HG03354 (cell line): ENCODE data around the gene MS4A4A.
A peak's percentile ranks its signal among the peaks of the same experiment; 100 is the strongest.
"Not testable (repeated sequence)": the region's sequence is repeated elsewhere in the genome, so short reads cannot be mapped to it uniquely, and the experiment has no call there.

Experiments
- ATAC-seq: cut with Tn5 transposase; IDR thresholded peaks from one replicate; pipeline ENCODE4 v1.9.1; 2021; ENCODE audit warnings: mild to moderate bottlenecking; ENCODE audit not compliant: unreplicated experiment, poor library complexity, severe bottlenecking

Gene MS4A4A

DNA sequence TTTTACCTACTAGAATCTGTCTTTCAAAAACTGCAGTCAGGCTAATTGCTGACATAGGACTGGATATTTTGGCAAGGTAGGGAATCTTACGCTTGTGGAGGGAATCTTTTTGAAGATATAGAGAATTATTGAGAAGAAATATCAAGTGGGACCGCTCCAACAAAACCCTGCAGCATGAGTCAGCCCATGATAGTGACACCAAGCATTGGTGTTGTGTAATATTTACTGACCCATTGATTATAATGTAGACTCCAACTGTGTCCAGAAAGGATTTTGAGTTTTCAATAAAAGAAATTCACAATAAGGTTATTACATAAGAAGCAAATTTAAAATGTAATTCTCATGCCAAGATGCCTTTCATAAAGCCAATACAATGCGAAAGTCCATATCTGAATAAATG, 20.7 kb downstream of the MS4A4A start:
- ATAC-seq: no peak

DNA sequence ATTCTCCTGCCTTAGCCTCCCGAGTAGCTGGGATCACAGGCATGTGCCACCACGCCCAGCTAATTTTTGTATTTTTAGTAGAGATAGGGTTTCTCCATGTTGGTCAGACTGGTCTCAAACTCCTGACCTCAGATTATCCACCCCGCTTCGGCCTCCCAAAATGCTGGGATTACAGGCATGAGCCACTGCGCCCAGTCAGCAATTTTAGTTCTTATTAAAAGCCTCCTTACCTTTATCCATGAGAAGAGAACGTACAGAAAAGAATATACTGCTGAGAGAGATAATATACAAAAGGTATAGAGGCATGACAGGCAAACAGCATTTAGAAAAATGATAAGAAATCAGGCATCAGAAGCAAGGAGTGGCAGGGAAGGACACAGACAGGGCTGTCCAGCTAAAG, 21.4 kb downstream of the MS4A4A start:
- not testable (repeated sequence) for ATAC-seq

DNA sequence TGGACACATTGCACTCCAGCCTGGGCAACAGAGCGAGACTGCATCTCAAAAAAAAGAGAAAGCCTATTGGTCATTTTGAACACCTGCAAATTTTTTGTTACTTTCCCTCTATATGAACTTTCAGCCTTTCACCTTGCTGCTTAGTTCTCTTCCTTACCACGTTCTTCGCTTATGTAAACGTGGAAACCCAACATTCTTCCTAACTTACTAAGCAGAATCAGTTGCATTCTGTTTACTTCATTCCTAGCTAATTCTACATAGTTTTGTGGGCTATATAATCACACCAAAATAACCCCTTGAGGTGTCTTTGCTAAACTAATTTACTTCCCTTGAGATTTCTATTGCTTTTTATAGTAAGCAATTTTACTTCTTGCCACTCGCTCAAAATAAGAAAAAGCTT, 23.2 kb downstream of the MS4A4A start:
- no peak for ATAC-seq

DNA sequence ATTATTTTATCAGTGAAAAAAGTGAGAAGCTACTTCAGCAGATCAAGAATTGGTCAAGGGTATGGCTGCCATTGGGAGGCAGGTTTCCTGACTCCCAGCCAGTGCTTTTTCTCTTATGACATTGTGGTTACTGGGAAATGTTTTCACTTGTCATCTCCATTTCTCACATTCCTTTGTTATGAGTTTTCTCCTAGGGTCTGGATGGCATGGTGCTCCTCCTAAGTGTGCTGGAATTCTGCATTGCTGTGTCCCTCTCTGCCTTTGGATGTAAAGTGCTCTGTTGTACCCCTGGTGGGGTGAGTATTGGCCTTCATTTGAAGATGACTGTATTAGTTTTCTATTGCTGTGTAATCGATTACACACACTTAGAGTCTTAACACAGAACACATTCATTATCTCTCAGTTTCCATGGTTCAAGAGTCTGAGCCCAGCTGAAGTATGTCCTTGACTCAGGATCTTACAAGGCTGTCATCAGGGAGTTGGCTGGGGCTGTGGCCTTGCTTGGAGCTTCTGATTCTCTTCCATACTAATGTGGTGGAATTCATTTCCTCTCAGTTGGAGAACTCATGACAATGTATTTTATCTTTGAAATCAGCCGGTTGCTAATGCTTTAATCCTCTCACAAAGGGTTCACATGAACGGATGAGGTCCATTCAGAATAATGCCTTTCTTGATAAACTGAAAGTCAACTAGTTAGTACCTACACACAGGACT, 25.6 kb downstream of the MS4A4A start:
- ATAC-seq: no peak

DNA sequence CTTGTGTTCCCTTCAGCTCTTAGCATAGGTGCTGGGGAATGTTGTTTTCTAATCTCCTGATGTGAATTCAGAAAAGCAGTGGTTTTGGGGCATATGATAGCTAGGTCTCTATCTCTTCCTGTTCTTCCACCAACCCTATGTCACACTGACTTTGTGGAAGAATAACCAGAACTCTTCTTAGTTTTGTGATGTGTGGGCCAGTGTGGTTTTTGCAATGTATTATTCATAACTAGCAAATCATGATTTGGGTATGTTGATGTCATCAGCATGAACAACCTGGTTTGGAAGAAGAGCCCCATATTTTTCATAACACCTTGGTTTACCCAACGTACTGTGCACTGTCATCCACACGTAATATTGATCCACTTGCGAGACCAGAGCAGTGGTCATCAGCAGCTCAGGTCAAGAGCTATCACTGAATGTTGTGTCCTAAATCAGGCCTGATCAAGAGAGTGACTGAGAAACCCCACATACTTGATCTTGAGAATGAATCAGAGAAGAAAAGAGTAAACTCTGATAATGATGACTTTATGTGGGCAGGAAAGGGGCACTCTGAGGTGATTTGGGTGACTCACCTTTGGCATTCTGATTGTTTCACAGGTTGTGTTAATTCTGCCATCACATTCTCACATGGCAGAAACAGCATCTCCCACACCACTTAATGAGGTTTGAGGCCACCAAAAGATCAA, 27.2 kb downstream of the MS4A4A start:
- ATAC-seq: no peak

DNA sequence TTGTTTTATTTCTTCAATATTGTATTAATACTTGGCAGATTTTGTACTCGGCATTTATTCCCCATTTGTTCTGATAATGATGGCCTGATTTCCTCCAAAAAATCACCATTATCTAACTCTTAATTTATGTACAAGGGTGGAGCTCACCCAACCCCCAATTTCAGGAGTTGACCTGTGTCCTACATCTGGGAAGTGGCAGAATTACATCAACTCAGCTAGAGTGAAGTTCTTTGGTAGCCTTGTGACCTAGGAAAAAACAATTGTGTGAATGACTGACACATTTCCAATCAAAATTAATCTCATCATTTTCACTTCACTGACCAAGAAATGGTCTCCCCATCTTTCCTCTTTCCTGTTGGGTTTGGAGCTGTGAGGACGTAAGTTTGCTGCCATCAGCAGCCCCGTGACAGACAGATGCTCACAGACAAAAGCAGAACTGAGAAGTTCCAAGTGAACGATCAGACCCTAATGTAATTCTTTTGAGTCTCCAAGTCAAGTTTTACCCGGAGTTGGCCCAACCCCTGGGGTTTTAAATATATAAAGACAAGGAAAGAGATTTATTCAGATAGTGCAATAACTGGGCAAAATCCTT, 30.0 kb downstream of the MS4A4A start:
- ATAC-seq: peak; percentile 67

DNA sequence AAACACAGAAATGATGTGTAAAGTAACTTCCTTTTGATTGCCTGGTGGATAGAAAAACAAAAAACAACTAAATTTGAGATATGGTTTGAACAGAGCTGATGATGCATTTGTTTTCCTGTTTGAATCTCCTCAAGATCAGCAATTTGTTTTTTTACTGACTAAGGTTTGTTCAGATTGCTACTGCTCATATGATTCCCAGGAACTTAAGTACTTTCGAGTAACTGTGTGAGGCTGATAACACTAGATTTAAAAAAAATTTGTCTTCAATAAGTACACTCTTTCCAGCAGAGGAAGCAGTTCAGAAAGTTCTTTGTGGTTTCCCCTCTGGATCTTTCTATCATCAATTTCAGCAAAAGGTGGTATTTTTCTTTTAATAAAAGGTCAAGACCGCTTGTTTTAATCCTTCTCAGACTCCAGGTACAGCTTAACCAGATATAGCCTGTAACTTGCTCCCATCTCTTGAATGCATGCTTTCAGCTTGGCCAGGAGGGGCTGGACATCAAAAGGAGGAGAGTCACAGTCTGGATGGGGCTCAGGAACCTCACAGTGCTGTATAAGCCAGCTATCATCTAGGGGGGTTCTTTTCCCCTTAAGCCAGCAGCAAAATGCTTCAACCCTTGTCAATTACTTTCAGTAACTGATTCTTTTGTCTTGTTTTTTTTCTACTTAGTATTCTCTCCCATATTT, 34.3 kb downstream of the MS4A4A start:
- ATAC-seq: no peak

DNA sequence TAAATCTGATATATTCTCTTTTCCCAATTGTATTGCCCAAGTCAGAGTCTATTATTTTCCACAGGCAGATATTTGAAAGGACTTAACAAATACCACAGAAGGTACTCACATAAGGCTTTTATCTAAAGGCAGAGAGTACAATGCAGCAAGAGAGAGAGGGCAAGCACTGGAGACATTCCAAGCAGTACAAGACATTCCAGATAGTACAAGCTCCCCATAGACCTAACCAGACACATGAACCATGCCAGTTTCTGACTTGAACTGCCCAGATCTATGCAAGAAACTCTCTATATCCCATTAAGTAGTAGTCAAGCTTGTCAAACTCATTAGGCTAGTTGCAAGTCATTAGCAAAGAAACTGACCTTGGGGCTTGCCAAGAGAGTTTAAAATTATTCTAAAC, 35.4 kb downstream of the MS4A4A start:
- no peak for ATAC-seq

DNA sequence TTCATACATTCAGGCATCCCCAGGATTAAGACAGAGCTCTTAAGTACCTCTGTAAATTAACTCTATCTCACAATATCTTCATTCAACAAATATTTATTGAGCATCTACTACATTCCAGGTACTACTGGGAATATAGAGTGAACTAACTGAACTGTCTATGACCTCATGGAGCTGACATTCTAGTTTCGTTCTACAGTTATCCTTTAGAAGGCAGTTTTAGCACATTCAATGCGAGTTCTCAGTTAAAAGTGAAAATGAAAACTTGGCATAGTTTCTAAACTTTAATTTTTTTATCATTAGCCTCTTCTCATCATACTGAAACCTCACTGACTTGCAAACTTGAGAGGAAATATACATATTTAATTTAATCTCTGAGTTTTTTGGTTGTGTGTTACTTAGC, 35.9 kb downstream of the MS4A4A start:
- no peak for ATAC-seq

DNA sequence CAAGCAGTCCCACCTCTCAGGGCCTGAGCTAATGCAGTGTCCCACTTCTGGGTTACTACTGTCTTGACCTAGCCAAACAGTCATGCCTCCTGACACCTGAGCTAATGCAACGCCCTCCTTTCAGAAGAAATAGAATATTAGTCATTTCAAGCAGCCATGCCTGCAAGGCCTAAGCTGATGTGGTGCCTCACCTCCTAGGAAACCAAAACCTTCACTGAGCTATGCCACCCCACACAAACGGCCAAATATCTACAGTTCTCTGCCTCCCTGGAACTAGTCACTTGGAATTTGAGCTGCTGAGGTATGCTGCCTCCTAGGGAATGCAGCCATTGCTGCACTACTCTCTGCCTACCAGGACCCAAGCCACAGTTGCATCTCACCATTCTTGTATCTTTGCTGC, 38.3 kb downstream of the MS4A4A start:
- no peak for ATAC-seq

DNA sequence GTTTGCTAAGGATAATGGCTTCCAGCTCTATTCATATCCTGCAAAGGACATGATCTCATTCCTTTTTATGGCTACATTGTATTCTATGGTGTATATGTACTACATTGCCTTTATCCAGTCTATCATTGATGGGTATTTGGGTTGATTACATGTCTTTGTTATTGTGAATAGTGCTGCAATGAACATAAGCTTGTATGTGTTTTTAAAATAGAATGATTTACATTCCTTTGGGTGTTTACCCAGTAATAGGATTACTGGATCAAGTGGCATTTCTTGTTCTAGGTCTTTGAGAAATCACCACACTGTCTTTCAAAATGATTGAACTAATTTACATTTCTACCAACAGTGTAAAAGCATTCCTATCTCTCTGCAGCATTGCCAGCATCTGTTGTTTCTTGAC, 40.6 kb downstream of the MS4A4A start:
- ATAC-seq: no peak

DNA sequence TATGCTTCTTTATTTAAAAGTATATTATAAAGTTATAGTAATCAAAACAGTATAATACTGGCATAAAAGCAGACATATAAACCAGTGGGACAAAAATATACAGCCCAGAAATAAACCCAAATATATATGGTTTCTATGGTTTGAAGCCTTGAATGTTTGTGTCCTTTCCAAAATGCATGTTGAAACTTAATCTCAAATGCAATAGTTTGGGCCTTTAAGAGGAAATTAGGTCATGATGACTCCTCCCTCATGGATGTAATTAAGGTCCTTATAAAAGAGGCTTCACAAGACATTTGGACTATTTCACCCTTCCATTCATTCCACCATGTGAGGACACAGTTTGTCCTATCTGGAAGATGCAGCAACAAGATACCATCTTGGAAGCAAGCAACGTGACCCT, 46.5 kb downstream of the MS4A4A start, which contains the start of gene MS4A6E:
MS4A6E (plus strand) TSS at position 301 of the 400 bp plus-strand sequence. CDS start 7,641 bp downstream, outside the sequence.
- no peak for ATAC-seq

DNA sequence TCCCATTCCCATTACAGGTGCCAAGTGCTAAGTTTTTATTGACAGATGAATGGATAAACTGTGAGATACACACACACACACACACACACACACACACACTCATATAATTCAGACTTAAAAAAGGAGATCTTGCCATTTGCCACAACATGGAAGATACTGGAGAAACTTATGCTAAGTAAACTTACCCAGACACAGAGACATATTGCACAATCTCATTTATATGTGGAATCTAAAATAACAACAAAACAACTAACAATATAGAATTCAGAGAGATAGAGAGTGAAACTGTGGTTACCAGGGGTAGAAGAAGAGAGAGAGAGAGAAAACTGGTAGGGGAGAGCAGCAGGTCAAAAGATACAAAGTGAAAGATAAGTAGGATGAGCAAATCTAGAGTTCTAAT, 48.0 kb downstream of the MS4A4A start:
- ATAC-seq: no peak

DNA sequence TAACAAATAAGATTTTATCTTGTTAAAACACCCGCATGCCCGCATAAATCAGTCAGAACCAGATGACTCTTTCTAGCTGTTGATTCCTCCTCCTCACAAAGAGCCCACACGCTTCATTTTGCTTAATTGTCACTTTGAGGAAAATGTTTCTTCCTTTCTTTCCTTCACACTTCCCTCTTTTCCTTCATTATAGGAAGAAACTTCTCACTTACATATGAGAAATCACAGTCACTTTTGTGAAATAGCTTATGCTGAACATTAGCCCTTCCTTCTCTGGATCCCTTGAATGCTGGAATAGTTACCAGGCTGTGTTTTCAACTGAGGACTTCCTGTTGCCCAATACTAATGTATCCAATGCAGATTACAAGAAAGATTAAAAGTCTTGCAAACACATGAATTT, 52.4 kb downstream of the MS4A4A start:
- ATAC-seq: no peak

DNA sequence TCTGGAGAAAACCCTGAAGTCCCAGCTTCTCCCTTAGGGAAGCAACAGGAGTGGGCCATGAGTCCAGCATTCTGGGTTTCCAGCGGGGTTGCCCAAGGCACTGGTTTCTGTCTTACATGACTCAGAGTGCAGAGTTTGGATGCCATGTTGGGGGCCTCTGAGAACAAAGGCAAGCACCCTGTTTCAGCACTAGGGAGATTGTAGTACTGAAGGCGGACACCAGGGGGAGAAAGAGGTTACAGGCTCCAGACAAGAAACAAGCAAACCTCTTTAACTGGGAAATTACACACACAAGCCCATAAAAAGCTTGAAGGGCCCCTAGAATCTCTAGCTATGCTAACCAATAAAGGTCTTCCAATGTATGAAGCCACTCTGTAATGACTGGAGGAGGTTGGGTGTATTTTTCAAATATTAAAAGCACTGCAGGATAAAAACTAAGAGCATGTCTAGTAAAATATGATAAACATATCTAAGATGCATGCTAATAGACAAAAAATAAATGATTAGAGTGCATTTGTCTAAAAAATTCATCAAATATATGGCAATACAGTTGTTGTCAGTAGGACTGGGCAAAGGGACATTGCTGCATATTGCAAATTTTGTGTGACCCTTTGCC, 53.6 kb downstream of the MS4A4A start:
- peak; percentile 76 for ATAC-seq

DNA sequence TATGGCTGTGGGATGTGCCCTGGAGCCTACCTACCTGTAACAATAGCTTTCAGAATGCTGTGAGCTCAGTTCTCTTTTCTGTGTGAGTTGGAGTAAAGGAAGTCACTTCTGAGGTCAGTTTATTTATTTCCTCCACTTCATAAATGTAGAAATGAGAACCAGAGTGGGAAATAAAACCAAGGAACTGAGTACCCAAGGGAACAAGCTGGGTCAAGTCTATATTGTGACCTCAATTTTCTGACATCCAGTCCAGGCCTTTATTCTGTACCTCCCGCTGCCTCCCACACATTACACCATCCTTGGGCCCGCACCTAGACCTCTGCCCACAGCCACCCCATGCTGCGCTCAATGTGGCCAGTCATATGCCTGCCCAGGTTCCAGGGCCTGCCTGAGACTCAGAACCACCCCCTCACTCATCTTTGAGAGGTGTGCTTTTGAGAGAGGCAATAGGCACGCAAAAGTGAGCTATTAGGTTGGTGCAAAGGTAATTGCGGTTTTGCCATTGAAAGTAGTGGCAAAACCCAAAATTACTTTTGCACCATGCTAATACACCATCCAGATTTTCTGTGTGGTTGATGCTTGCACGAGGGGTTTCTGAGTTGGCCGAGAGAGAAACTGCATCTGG, 56.4 kb downstream of the MS4A4A start:
- ATAC-seq: no peak

DNA sequence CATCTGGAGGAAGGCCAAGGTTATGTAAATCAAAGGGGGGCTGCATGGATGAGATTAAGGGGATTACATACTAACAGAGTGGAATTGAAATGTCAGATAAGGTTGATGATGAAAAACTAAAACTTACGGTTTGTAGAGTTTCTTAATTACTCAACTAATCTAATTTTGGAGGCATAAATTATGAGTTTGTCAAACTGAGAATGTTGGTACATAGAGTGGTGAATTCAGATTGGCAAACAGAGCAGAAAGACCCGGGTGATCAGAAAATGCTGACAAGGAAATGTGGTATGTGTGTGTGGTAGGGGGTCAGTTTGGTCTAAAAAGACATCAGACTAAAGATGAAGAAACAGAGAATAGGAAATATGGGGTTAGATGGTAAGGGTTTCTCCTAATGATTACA, 57.6 kb downstream of the MS4A4A start:
- no peak for ATAC-seq

DNA sequence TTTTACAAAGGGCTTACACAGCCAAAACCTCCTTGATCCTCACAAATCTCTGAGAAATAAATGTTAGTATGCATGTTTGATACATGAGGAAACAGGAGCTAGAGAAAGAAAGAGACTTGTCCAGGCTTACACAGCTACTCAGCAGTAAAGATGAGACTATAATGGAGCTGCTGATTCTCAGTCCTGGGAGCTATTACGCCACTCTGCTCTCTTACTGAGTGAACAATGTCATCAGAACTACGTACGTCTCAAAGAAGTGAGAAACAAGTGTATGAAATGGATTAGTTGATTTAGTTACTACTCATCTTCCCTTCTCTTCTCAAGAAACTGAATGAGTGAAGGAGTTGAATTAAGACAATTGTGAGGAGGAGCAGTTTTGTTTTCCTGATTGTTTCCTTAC, 58.9 kb downstream of the MS4A4A start:
- no peak for ATAC-seq

DNA sequence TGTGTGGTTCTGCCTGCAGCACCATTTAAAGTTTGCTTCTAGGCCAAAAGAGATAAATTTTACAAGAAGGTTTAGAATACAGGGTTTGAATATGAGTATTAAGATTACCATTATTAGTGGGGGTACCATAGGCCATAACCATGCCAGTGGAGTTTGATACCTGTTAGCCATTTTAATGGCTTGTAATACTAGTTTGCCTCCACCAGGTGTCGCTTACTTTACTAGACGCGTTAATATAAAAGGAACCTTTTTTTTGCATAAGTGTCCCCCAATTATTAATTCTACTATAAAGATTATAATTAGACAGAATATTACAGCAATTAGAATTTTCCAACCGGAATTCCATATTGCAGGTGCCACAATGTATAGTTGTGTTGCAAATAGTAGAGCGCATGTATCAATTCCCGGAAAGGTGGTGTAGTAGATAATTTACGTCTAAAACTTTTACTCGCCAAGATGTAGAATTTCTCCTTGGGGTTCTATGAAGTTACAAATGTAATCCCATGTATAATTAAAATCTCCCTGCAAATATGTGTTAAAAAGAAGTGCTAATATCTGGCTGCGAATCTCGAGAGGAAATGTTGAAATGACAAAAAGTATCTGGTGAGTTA, 62.7 kb downstream of the MS4A4A start:
- no peak for ATAC-seq
